C4-2B (cell line): ENCODE results near the gene COBL.

Experiments used
- ZFX ChIP-seq: fragments of 450-650 bp; IDR thresholded peaks from 2 replicates; pipeline ENCODE4 v1.6.1; 2017
- TF ChIP-seq, protein P1 (sequence below): fragments of 450-650 bp; conservative IDR thresholded peaks from 2 replicates; pipeline ENCODE4 v1.5.1; 2017; ENCODE audit warnings: mild to moderate bottlenecking

DNA sequence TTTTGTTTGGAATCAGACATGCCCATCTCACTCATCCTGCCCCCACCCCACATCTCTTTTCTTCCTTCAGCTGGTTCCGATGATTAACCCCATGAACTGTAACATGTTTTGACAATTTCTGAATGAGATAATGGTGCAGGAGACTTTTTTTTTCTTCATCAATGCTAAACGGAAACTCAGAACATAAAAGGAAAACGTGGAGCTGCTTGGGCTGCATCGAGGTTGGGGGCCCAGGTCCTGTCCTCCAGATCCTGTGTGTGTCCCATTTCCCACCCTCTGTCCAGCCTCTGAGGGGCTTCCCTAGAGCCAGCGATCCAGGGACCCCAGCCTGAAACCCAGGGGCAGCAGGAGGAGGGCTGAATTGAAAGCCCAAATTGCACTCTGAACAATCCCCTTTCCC is 270.1 kb downstream of the COBL start:
- TF ChIP-seq, protein P1, sequence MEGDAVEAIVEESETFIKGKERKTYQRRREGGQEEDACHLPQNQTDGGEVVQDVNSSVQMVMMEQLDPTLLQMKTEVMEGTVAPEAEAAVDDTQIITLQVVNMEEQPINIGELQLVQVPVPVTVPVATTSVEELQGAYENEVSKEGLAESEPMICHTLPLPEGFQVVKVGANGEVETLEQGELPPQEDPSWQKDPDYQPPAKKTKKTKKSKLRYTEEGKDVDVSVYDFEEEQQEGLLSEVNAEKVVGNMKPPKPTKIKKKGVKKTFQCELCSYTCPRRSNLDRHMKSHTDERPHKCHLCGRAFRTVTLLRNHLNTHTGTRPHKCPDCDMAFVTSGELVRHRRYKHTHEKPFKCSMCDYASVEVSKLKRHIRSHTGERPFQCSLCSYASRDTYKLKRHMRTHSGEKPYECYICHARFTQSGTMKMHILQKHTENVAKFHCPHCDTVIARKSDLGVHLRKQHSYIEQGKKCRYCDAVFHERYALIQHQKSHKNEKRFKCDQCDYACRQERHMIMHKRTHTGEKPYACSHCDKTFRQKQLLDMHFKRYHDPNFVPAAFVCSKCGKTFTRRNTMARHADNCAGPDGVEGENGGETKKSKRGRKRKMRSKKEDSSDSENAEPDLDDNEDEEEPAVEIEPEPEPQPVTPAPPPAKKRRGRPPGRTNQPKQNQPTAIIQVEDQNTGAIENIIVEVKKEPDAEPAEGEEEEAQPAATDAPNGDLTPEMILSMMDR, result no peak
- no peak for TF ChIP-seq ZFX
